ENCODE measurements around the gene PRKCQ.

GRCh38 chr10:6553937-6554336 is 26.1 kb downstream of the PRKCQ start:
- no peak for TF ChIP-seq CTCF (IDR thresholded peaks at IDR 0.05; ENCODE audit: insufficient read depth, low read depth, low read length)
- no peak for TF ChIP-seq EZH2 (IDR thresholded peaks at IDR 0.05; ENCODE audit: insufficient read depth, low read length)
